Activated CD8-positive, alpha-beta memory T cell treated with anti-CD3 and anti-CD28 coated beads, Interleukin-2, amount 10 ng/mL, durations not matched to agents 7 days and 5 days (primary cell): ENCODE results near the gene ECT2L. TPM values are rescaled to one million over a fixed set of nuclear protein-coding genes. Genes with fewer than 3 reads are reported as not detected.

ENCODE experiments used
- ATAC-seq: fragments of 150-1000 bp; cut with Tn5 transposase; one replicate; pipeline ENCODE4 v1.10.0; 2021; ENCODE audit warnings: moderate library complexity
- CTCF ChIA-PET: fragments of 350-600 bp; sonication (Branson Sonifier 250); formaldehyde crosslinking; loops from one replicate; lab custom pipeline; 2021; ENCODE audit warnings: antibody characterized with exemption; lab: Charles Lee
- DNase-seq: peaks from one replicate; pipeline ENCODE4 v3.0.0-alpha.2; 2020
- H3K27ac Mint-ChIP-seq: one replicate; pipeline ENCODE4 v1.8.0; 2021; ENCODE audit warnings: mild to moderate bottlenecking, mixed read lengths
- H3K27me3 Mint-ChIP-seq: one replicate; pipeline ENCODE4 v1.8.0; 2021; ENCODE audit warnings: mixed read lengths
- H3K36me3 Mint-ChIP-seq: one replicate; pipeline ENCODE4 v1.8.0; 2021; ENCODE audit warnings: mild to moderate bottlenecking, mixed read lengths
- H3K4me1 Mint-ChIP-seq: one replicate; pipeline ENCODE4 v1.8.0; 2021; ENCODE audit warnings: mixed read lengths
- H3K4me3 Mint-ChIP-seq: one replicate; pipeline ENCODE4 v1.8.0; 2021; ENCODE audit warnings: mild to moderate bottlenecking, moderate library complexity, mixed read lengths
- H3K9me3 Mint-ChIP-seq: one replicate; pipeline ENCODE4 v1.8.0; 2022; ENCODE audit warnings: low read depth, mixed read lengths
- total RNA-seq, 2 experiments: library from RNA; stranded (reverse); gene quantifications; one replicate each; pipeline ENCODE4 v1.2.3, GENCODE V29; 2021

The ECT2L gene
- total RNA-seq, 2 experiments from 2014 or later = not detected

DNA sequence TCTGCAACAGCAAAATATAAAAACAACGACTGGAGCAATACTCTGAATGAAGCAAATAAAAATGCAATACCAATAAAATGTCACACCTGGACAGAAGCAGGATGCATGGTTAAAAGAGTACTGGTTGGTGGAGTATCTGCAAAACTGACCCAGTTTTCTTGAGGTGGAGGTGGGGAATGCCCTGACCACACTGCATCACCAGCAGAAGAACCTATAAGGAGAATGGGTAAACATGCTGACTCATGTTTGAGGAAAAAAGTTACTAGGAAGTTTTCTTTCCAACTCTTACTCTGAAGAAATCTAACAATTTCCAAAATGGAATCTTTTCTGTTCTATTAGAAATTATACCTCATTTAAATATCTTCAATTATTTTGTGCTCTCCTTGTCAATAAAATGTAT lies 148.5 kb downstream of the ECT2L start:
- Mint-ChIP-seq H3K27me3 (no peaks in the 10 kb centered on the region), H3K9me3 (no peaks in the 10 kb centered on the region), H3K4me3 (no peak overlapping the region), H3K4me1 (peaks cover 43% of the 10 kb centered on the region), H3K36me3 (peaks cover 42% of the 10 kb centered on the region), H3K27ac (peak overlapping the region; percentile 36)
- DNase-seq = peak; percentile 58
- CTCF ChIA-PET = no interaction called here
- ATAC-seq = no peak

DNA sequence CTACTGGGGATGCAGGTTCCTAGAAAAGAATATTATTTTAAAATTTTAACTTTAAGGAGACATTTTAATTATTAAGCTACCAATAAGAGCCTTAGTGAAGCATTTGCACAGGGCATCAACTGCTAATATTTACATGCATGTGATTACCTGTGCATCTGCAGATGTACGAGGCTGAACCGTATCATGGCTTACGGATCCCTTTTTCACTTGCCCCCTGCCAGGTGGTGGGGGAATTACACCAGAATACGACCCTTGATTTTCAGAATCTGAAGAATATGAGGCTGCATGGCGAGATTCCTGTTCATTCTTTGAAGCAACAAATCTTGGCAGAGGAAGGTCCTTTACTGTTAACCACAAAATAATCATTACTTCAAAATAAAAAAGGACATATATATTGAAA lies 149.5 kb downstream of the ECT2L start:
- Mint-ChIP-seq H3K27ac (no peak overlapping the region), H3K9me3 (no peaks in the 10 kb centered on the region), H3K36me3 (peaks cover 42% of the 10 kb centered on the region), H3K4me1 (peaks cover 43% of the 10 kb centered on the region), H3K27me3 (no peaks in the 10 kb centered on the region), H3K4me3 (no peak overlapping the region)
- DNase-seq = no peak
- CTCF ChIA-PET = no interaction called here
- no peak for ATAC-seq

DNA sequence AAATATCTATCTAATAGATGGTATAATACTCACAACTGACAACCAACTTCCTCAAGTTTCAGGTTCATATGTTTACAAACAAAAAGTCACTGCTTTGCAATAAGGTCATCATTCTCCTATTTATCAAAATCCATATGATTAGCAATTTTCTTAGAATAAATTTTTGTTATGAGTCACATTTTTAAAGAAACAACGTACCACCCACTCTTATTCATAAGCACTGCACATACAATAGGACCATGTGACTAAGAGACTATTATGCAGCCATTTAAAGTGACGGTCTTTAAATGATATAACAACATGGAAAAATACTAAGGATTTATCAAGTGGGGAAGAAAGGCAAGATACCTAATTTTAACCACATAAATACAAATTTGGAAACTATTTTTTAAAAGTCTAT lies 152.1 kb downstream of the ECT2L start:
- ATAC-seq (no peak), DNase-seq (no peak)
- Mint-ChIP-seq H3K4me3 (no peak overlapping the region), H3K36me3 (peaks cover 33% of the 10 kb centered on the region), H3K4me1 (peaks cover 45% of the 10 kb centered on the region), H3K27me3 (no peaks in the 10 kb centered on the region), H3K27ac (no peak overlapping the region), H3K9me3 (no peaks in the 10 kb centered on the region)
- CTCF ChIA-PET = no interaction called here

DNA sequence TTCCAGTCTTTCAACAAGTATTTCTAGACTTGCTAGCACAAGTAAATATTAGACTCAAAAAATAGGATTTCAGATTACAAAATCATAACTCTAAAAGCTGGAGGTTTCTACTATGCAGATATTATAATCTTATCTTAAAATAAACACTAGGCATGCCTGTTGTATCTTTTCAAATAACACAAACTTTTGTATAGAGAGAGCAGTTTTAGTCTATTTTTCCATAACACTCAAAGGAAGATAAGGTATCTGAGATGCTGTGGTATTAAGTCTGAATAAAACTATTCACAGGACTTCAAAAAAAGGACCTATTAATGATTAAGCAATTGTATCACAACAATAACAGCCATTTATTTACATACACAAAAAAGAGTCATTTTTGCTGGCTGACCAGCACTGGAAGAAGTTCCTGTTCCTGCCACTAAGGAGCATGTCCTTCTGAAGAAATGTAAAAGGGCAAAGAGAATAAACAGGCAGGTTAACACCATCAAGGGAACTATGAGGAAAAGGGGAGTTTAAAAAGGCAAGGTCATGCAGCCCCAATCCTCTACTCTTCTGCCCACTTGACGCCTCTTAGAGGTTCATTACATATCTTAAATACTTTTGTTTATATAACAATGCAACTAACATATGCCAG lies 152.8 kb downstream of the ECT2L start:
- no peak for ATAC-seq
- Mint-ChIP-seq H3K36me3 (peaks cover 29% of the 10 kb centered on the region), H3K4me1 (peaks cover 50% of the 10 kb centered on the region), H3K4me3 (no peak overlapping the region), H3K9me3 (no peaks in the 10 kb centered on the region), H3K27me3 (no peaks in the 10 kb centered on the region), H3K27ac (no peak overlapping the region)
- DNase-seq = no peak
- CTCF ChIA-PET = no interaction called here

DNA sequence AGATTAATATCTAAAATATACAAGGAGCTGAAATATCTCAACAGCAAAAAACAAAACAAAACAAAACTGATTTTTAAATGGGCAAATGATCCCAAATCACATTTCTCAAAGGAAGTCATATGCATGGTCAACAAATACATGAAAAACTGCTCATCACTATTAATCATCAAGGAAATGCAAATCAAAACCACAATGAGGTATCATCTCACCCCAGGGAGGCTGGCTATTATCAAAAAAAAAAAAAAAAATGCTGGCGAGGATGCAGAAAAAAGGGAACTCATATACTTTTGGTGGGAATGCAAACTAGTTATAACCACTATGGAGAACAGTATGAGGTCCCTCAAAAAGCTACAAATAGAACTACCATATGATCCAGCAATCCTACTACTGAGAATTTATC lies 157.6 kb downstream of the ECT2L start:
- no peaks in the 10 kb centered on the region for H3K9me3 Mint-ChIP-seq
- H3K27ac Mint-ChIP-seq = no peak overlapping the region
- CTCF ChIA-PET = no interaction called here
- peaks cover 21% of the 10 kb centered on the region for H3K36me3 Mint-ChIP-seq
- peaks cover 38% of the 10 kb centered on the region for H3K4me1 Mint-ChIP-seq
- DNase-seq = no peak
- no peak for ATAC-seq
- no peaks in the 10 kb centered on the region for H3K27me3 Mint-ChIP-seq
- H3K4me3 Mint-ChIP-seq = no peak overlapping the region

Other genes starting within 250 kb of the ECT2L start
- gene CCDC28A, start 22.3 kb upstream of the ECT2L start, total RNA-seq = 10 to 100 TPM; 17.4 to 22.8 TPM
- 10 to 100 TPM; 48.2 to 55.2 TPM for gene REPS1, start 192.2 kb downstream of the ECT2L start, total RNA-seq
- 100 to 1,000 TPM in 1 of 2 experiments, 10 to 100 TPM in 1; 98.2 to 124 TPM for gene ABRACL, start 232.7 kb downstream of the ECT2L start, total RNA-seq